PC-9 (cell line): ENCODE results near the gene C15orf62. TPM values are rescaled to one million over a fixed set of nuclear protein-coding genes. Genes with fewer than 3 reads are reported as not detected.

Experiments
- BruUV-seq: library from RNA; stranded (reverse); fragments of 400-500 nt; replicated peaks from 2 replicates; lab custom pipeline; 2021; lab: Mats Ljungman, UMichigan
- CTCF ChIA-PET: fragments of 300-600 bp; sonication (Branson Sonifier 250); formaldehyde crosslinking; loops from one replicate; lab custom pipeline; 2022; ENCODE audit warnings: antibody characterized with exemption; lab: Charles Lee
- POLR2A ChIA-PET: fragments of 300-600 bp; sonication (Branson Sonifier 250); formaldehyde crosslinking; loops from one replicate; lab custom pipeline; 2022; ENCODE audit warnings: antibody characterized with exemption; ENCODE audit not compliant: unreplicated experiment; lab: Charles Lee
- DNase-seq, 2 experiments: peaks; one replicate each; pipeline versions ENCODE4 v3.0.0 to v3.0.0-alpha.2; 2015 to 2022; ENCODE audit warnings: mixed read lengths in 1 of 2
- H2AFZ ChIP-seq: fragments of 200-600 bp; sonication (generic); 2 replicates; pipeline ENCODE4 v1.8.1; 2017; ENCODE audit warnings: antibody characterized with exemption
- H3F3A ChIP-seq: fragments of 200-600 bp; sonication (generic); 2 replicates; pipeline ENCODE4 v1.8.1; 2017; ENCODE audit warnings: antibody characterized with exemption, mild to moderate bottlenecking, low read depth; ENCODE audit not compliant: insufficient read depth
- H3K27ac ChIP-seq: fragments of 200-600 bp; sonication (generic); 2 replicates; pipeline ENCODE4 v1.6.1; 2016; ENCODE audit warnings: mixed run types
- H3K27me3 ChIP-seq: fragments of 200-600 bp; sonication (generic); 2 replicates; pipeline ENCODE4 v1.6.1; 2016; ENCODE audit warnings: low read depth, mixed run types; ENCODE audit not compliant: insufficient read depth
- H3K36me3 ChIP-seq: fragments of 200-600 bp; sonication (generic); 2 replicates; pipeline ENCODE4 v1.6.1; 2016; ENCODE audit warnings: low read depth, mixed run types
- H3K4me1 ChIP-seq: fragments of 200-600 bp; sonication (generic); replicated peaks from 2 replicates; pipeline ENCODE4 v1.6.1; 2016; ENCODE audit warnings: mixed run types; ENCODE audit not compliant: insufficient read depth
- H3K4me2 ChIP-seq: fragments of 200-600 bp; sonication (generic); 2 replicates; pipeline ENCODE4 v1.6.1; 2017; ENCODE audit warnings: mixed run types
- H3K4me3 ChIP-seq: fragments of 200-600 bp; sonication (generic); 2 replicates; pipeline ENCODE4 v1.6.1; 2016; ENCODE audit warnings: mixed run types
- H3K79me2 ChIP-seq: fragments of 200-600 bp; sonication (generic); 2 replicates; pipeline ENCODE4 v1.6.1; 2017; ENCODE audit warnings: low read depth, mixed run types
- H3K9me2 ChIP-seq: fragments of 200-600 bp; sonication (generic); 2 replicates; pipeline ENCODE4 v1.8.1; 2017; ENCODE audit warnings: mild to moderate bottlenecking; ENCODE audit not compliant: insufficient read depth
- H3K9me3 ChIP-seq: fragments of 200-600 bp; sonication (generic); 2 replicates; pipeline ENCODE4 v1.8.1; 2016; ENCODE audit warnings: low read depth; ENCODE audit not compliant: insufficient read depth
- H4K20me1 ChIP-seq: fragments of 200-600 bp; sonication (generic); 2 replicates; pipeline ENCODE4 v1.8.1; 2017; ENCODE audit not compliant: insufficient read depth
- EZH2 ChIP-seq: fragments of 200-600 bp; sonication (generic); IDR thresholded peaks from 2 replicates; pipeline ENCODE4 v1.8.0; 2017; ENCODE audit warnings: antibody characterized with exemption, low read depth
- intact Hi-C: fragments of 100-400 bp; cut with micrococcal nuclease; formaldehyde crosslinking; loops from one replicate; pipeline ENCODE4 v1.10.0; 2022; ENCODE audit not compliant: unreplicated experiment
- total RNA-seq: library from RNA; stranded (reverse); gene quantifications from 2 replicates; pipeline ENCODE4 v1.2.3, GENCODE V29; 2021
- TF ChIP-seq, protein P1 (sequence below): fragments of 200-600 bp; sonication (generic); conservative IDR thresholded peaks from 2 replicates; pipeline ENCODE4 v1.6.1; 2017; ENCODE audit warnings: mixed run types, antibody characterized with exemption, mild to moderate bottlenecking, moderate library complexity

C15orf62 gene
- total RNA-seq, 1 experiment from 2014 or later, result 0.33 TPM

- Histone ChIP-seq H3K4me3 (no peak overlapping the region), H4K20me1 (no peaks in the 10 kb centered on the region), H3K27me3 (no peaks in the 10 kb centered on the region), H3K79me2 (no peaks in the 10 kb centered on the region), H3K4me1 (no peaks in the 10 kb centered on the region), H3K9me3 (no peaks in the 10 kb centered on the region), H3K36me3 (no peaks in the 10 kb centered on the region), H3K9me2 (no peaks in the 10 kb centered on the region), H3K4me2 (no peak overlapping the region), H2AFZ (no peak overlapping the region), H3K27ac (no peak overlapping the region), H3F3A (peaks cover 3% of the 10 kb centered on the region; the same call in 1 of the 2 replicates)
- CTCF ChIA-PET, result interaction anchor here (0.7 kb wide), 1 partner anchor 12 kb away, joined by 10 read pairs; no protein-coding TSS in a partner anchor
- BruUV-seq, result no TSS peak
- DNase-seq, result no peak
- POLR2A ChIA-PET, result no interaction called here
- TF ChIP-seq EZH2, result no peak
- TF ChIP-seq, protein P1, sequence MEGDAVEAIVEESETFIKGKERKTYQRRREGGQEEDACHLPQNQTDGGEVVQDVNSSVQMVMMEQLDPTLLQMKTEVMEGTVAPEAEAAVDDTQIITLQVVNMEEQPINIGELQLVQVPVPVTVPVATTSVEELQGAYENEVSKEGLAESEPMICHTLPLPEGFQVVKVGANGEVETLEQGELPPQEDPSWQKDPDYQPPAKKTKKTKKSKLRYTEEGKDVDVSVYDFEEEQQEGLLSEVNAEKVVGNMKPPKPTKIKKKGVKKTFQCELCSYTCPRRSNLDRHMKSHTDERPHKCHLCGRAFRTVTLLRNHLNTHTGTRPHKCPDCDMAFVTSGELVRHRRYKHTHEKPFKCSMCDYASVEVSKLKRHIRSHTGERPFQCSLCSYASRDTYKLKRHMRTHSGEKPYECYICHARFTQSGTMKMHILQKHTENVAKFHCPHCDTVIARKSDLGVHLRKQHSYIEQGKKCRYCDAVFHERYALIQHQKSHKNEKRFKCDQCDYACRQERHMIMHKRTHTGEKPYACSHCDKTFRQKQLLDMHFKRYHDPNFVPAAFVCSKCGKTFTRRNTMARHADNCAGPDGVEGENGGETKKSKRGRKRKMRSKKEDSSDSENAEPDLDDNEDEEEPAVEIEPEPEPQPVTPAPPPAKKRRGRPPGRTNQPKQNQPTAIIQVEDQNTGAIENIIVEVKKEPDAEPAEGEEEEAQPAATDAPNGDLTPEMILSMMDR, result no peak
- intact Hi-C loops, result no loop called here
Measured at GRCh38 chr15:40722934-40723333, 46.8 kb upstream of the C15orf62 start.

GRCh38 chr15:40723919-40724318 lies 45.9 kb upstream of the C15orf62 start:
- H3K27ac ChIP-seq, result no peak overlapping the region
- no peak overlapping the region for H3K4me3 ChIP-seq
- BruUV-seq, result no TSS peak
- ChIA-PET POLR2A (no interaction called here), CTCF (no interaction called here)
- intact Hi-C loops, result no loop called here
- no peaks in the 10 kb centered on the region for H4K20me1 ChIP-seq
- H2AFZ ChIP-seq, result no peak overlapping the region
- DNase-seq, result no peak
- H3K4me2 ChIP-seq, result no peak overlapping the region
- no peaks in the 10 kb centered on the region for H3K9me2 ChIP-seq
- no peaks in the 10 kb centered on the region for H3K27me3 ChIP-seq
- no peaks in the 10 kb centered on the region for H3K36me3 ChIP-seq
- TF ChIP-seq, protein P1, result no peak
- no peak for TF ChIP-seq EZH2
- no peaks in the 10 kb centered on the region for H3K4me1 ChIP-seq
- no peaks in the 10 kb centered on the region for H3K9me3 ChIP-seq
- H3K79me2 ChIP-seq, result no peaks in the 10 kb centered on the region
- H3F3A ChIP-seq, result peaks cover 3% of the 10 kb centered on the region; the same call in 1 of the 2 replicates

DNA sequence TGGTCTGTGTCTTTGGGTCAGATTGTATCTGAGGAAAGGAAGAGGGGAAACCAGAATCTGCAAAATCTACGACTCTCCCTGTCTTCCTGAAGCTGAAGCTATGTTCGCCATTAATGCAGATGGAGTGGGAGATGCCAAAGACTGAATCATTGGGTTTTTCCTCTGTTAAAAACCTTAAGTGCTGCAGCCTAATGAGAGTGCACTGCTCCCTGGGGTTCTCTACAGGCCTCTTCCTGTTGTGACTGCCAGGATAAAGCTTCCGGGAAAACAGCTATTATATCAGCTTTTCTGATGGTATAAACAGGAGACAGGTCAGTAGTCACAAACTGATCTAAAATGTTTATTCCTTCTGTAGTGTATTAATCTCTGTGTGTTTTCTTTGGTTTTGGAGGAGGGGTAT lies 38.7 kb upstream of the C15orf62 start:
- H3K4me2 ChIP-seq, result no peak overlapping the region
- intact Hi-C loops, result no loop called here
- no peak for TF ChIP-seq EZH2
- TF ChIP-seq, protein P1, result no peak
- ChIA-PET CTCF (no interaction called here), POLR2A (no interaction called here)
- H3F3A ChIP-seq, result no peaks in the 10 kb centered on the region
- no TSS peak for BruUV-seq
- no peak overlapping the region for H2AFZ ChIP-seq
- H3K36me3 ChIP-seq, result no peaks in the 10 kb centered on the region; the same call in 1 of the 2 replicates
- no peaks in the 10 kb centered on the region for H4K20me1 ChIP-seq
- no peak overlapping the region for H3K4me3 ChIP-seq
- no peaks in the 10 kb centered on the region for H3K9me2 ChIP-seq
- no peaks in the 10 kb centered on the region for H3K27me3 ChIP-seq
- no peak overlapping the region for H3K27ac ChIP-seq
- no peaks in the 10 kb centered on the region for H3K4me1 ChIP-seq
- no peaks in the 10 kb centered on the region for H3K9me3 ChIP-seq
- H3K79me2 ChIP-seq, result no peaks in the 10 kb centered on the region
- DNase-seq, result no peak
